ENCODE measurements around the gene RAB8B.

DNA sequence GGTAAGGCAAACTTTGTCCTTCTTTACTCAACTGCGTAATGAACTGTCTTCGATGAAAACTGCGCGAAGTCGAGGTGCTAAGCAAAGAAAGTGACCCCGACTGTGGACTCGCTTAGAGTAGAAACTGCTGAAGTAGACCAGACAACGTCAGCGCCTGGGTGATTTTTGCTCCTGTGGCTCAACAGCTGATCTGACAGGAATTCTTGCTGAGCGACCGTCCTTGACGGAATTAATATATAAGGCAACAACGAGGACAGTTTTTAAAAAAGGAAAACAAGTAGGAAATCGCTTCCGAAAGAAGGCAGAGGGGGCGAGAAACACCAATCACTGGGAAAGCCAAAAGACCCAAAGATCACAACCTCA is 32.7 kb upstream of the RAB8B start:
- TF ChIP-seq EZH2 (IDR thresholded peaks at IDR 0.05; ENCODE audit: low read depth) (no peak), CTCF (conservative IDR thresholded peaks at IDR 0.05) (no peak)
